Suprapubic skin (tissue), 4 donors: Measurements from ENCODE around the gene NOL11. TPM values are rescaled to one million over a fixed set of nuclear protein-coding genes. Genes with fewer than 3 reads are reported as not detected.

Experiments
- DNase-seq, 2 donors: peaks; one replicate each; pipeline ENCODE4 v3.0.0-alpha.2; 2019; ENCODE audit warnings: low spot score in 2 of 2
- H3K27ac ChIP-seq: fragments of 200-600 bp; sonication (generic); one replicate; pipeline ENCODE4 v1.5.1; 2019
- H3K27me3 ChIP-seq: fragments of 200-600 bp; sonication (generic); one replicate; pipeline ENCODE4 v1.5.1; 2019
- H3K36me3 ChIP-seq: fragments of 200-600 bp; sonication (generic); one replicate; pipeline ENCODE4 v1.5.1; 2019
- H3K4me1 ChIP-seq: fragments of 200-600 bp; sonication (generic); one replicate; pipeline ENCODE4 v1.5.1; 2019
- H3K4me3 ChIP-seq: fragments of 200-600 bp; sonication (generic); one replicate; pipeline ENCODE4 v1.5.1; 2019; ENCODE audit warnings: mild to moderate bottlenecking
- H3K9me3 ChIP-seq: fragments of 200-600 bp; sonication (generic); one replicate; pipeline ENCODE4 v1.5.1; 2019
- CTCF ChIP-seq, 2 donors: fragments of 200-600 bp in 1 of 2; fragments of 450-650 bp in 1 of 2; sonication (generic) in 1 of 2; IDR thresholded peaks; one replicate each; pipeline ENCODE4 v1.5.1; 2016 to 2019; ENCODE audit warnings: antibody characterized with exemption in 2 of 2, mild to moderate bottlenecking in 1 of 2, moderate library complexity in 1 of 2
- EP300 ChIP-seq: sonication (generic); formaldehyde crosslinking; IDR thresholded peaks from one replicate; pipeline ENCODE4 v1.6.1; 2017; ENCODE audit warnings: antibody characterized with exemption
- POLR2A ChIP-seq, 2 donors: fragments of 450-650 bp; IDR thresholded peaks; one replicate each; pipeline ENCODE4 v1.6.1; 2017; ENCODE audit warnings: antibody characterized with exemption in 2 of 2, mild to moderate bottlenecking in 2 of 2, moderate library complexity in 2 of 2
- POLR2AphosphoS5 ChIP-seq, 3 donors: sonication (generic); formaldehyde crosslinking; IDR thresholded peaks; one replicate each; pipeline ENCODE4 v1.6.1; 2017; ENCODE audit warnings: antibody characterized with exemption in 3 of 3
- WGBS: methylation state at CpG from one replicate; pipeline ENCODE4 v1.1.5; 2018; 5-methylcytosine and 5-hydroxymethylcytosine counted together
- total RNA-seq, 4 donors: library from RNA; depleted of rRNA; stranded (reverse); fragments of >200 nt; gene quantifications; one replicate each; pipeline ENCODE4 v1.1.0, GENCODE V29; 2016

Gene NOL11
- total RNA-seq, 4 donors from 2014 or later = 25.0 to 43.6 (median 29.6) TPM

GRCh38 chr17:67678414-67678813, 39.3 kb upstream of the NOL11 start:
- no peak overlapping the region for H3K27ac ChIP-seq
- H3K4me1 ChIP-seq = no peaks in the 10 kb centered on the region
- H3K27me3 ChIP-seq = no peaks in the 10 kb centered on the region
- H3K36me3 ChIP-seq = no peaks in the 10 kb centered on the region
- no peak overlapping the region for H3K4me3 ChIP-seq
- WGBS = 96% methylated on average over 2 of the region's 2 CpGs
- TF ChIP-seq POLR2A (IDR thresholded peaks at IDR 0.05) (no peak), POLR2AphosphoS5 (IDR thresholded peaks at IDR 0.05) (no peak)
- no peak for DNase-seq
- H3K9me3 ChIP-seq = no peaks in the 10 kb centered on the region

- Histone ChIP-seq H3K27me3 (no peaks in the 10 kb centered on the region), H3K9me3 (no peaks in the 10 kb centered on the region), H3K4me3 (no peak overlapping the region), H3K4me1 (no peaks in the 10 kb centered on the region), H3K36me3 (no peaks in the 10 kb centered on the region), H3K27ac (no peak overlapping the region)
- no peak for DNase-seq
- TF ChIP-seq POLR2AphosphoS5 (IDR thresholded peaks at IDR 0.05) (no peak), POLR2A (IDR thresholded peaks at IDR 0.05) (no peak), CTCF (IDR thresholded peaks at IDR 0.05) (no peak), EP300 (no peak)
- WGBS = 94% methylated on average over 2 of the region's 2 CpGs
These were observed 38.5 kb upstream of the NOL11 start for GRCh38 chr17:67679225-67679624.

- Histone ChIP-seq H3K4me3 (no peak overlapping the region), H3K9me3 (no peaks in the 10 kb centered on the region), H3K27ac (no peak overlapping the region), H3K36me3 (no peaks in the 10 kb centered on the region), H3K4me1 (no peaks in the 10 kb centered on the region), H3K27me3 (no peaks in the 10 kb centered on the region)
- TF ChIP-seq CTCF (IDR thresholded peaks at IDR 0.05) (no peak), EP300 (no peak), POLR2AphosphoS5 (IDR thresholded peaks at IDR 0.05) (no peak), POLR2A (IDR thresholded peaks at IDR 0.05) (no peak)
- DNase-seq = no peak
- 96% methylated on average over 6 of the region's 6 CpGs for WGBS
These were observed 38.0 kb upstream of the NOL11 start for GRCh38 chr17:67679721-67680120.

GRCh38 chr17:67680445-67681224, 37.1 kb upstream of the NOL11 start:
- H3K27me3 ChIP-seq = no peaks in the 10 kb centered on the region
- H3K4me1 ChIP-seq = no peaks in the 10 kb centered on the region
- WGBS = 96% methylated on average over 8 of the region's 8 CpGs
- no peak for DNase-seq
- TF ChIP-seq POLR2A (IDR thresholded peaks at IDR 0.05) (no peak), POLR2AphosphoS5 (IDR thresholded peaks at IDR 0.05) (no peak), EP300 (no peak), CTCF (IDR thresholded peaks at IDR 0.05) (no peak)
- H3K4me3 ChIP-seq = no peak overlapping the region
- H3K9me3 ChIP-seq = no peaks in the 10 kb centered on the region
- no peaks in the 10 kb centered on the region for H3K36me3 ChIP-seq
- H3K27ac ChIP-seq = no peak overlapping the region

GRCh38 chr17:67682196-67682595, 35.5 kb upstream of the NOL11 start:
- H3K4me1 ChIP-seq = no peaks in the 10 kb centered on the region
- H3K9me3 ChIP-seq = no peaks in the 10 kb centered on the region
- DNase-seq = no peak
- TF ChIP-seq CTCF (IDR thresholded peaks at IDR 0.05) (no peak), POLR2A (IDR thresholded peaks at IDR 0.05) (no peak), EP300 (no peak), POLR2AphosphoS5 (IDR thresholded peaks at IDR 0.05) (no peak)
- H3K27me3 ChIP-seq = no peaks in the 10 kb centered on the region
- no peak overlapping the region for H3K4me3 ChIP-seq
- WGBS = 47% methylated on average over 2 of the region's 2 CpGs
- H3K36me3 ChIP-seq = no peaks in the 10 kb centered on the region
- no peak overlapping the region for H3K27ac ChIP-seq
